IMR-90 (cell line): ENCODE measurements around the gene CMSS1. TPM values are rescaled to one million over a fixed set of nuclear protein-coding genes. Genes with fewer than 3 reads are reported as not detected.

Source experiments
- ATAC-seq: fragments of 200-7000 bp; cut with Tn5 transposase; 2 replicates; pipeline ENCODE4 v1.9.1; 2020; ENCODE audit warnings: low read depth, mild to moderate bottlenecking, moderate library complexity
- BruUV-seq: library from RNA; stranded (reverse); fragments of 400-500 nt; replicated peaks from 2 replicates; lab custom pipeline; 2021; lab: Mats Ljungman, UMichigan
- CTCF ChIA-PET: fragments of 300-600 bp; formaldehyde crosslinking; extraction: SDS; loops from one replicate; lab custom pipeline; 2021; ENCODE audit warnings: antibody characterized with exemption; lab: Yijun Ruan, JAX
- POLR2A ChIA-PET: fragments of 300-600 bp; sonication (Branson Sonifier 250); formaldehyde crosslinking; loops from one replicate; lab custom pipeline; 2022; ENCODE audit warnings: antibody characterized with exemption; ENCODE audit not compliant: unreplicated experiment; lab: Charles Lee
- DNase-seq: peaks from one replicate; pipeline ENCODE4 v3.0.0; 2013
- H2AFZ ChIP-seq: replicated peaks from 2 replicates; pipeline ENCODE3; 2013; ENCODE audit warnings: low read length, mild to moderate bottlenecking; ENCODE audit not compliant: poor library complexity
- H2AK5ac ChIP-seq: 2 replicates; pipeline ENCODE4 v1.6.1; 2013; ENCODE audit warnings: low read depth, low read length, inconsistent platforms
- H2AK9ac ChIP-seq: replicated peaks from 2 replicates; pipeline ENCODE3; 2013; ENCODE audit warnings: mild to moderate bottlenecking, low read depth, low read length, moderate library complexity; ENCODE audit not compliant: poor library complexity
- H2BK120ac ChIP-seq: 2 replicates; pipeline ENCODE4 v1.6.1; 2013; ENCODE audit warnings: low read depth, low read length, inconsistent platforms
- H2BK15ac ChIP-seq: 3 replicates; pipeline ENCODE4 v1.6.1; 2013; ENCODE audit warnings: low read depth, low read length, inconsistent platforms
- H2BK20ac ChIP-seq: 2 replicates; pipeline ENCODE4 v1.6.1; 2013; ENCODE audit warnings: low read depth, mild to moderate bottlenecking, inconsistent platforms, low read length, moderate library complexity
- H2BK5ac ChIP-seq: 2 replicates; pipeline ENCODE4 v1.6.1; 2013; ENCODE audit warnings: mild to moderate bottlenecking, low read depth, low read length, inconsistent platforms; ENCODE audit not compliant: poor library complexity, severe bottlenecking
- H3K14ac ChIP-seq: replicated peaks from 2 replicates; pipeline ENCODE4 v1.6.1; 2013; ENCODE audit warnings: low read depth, low read length, inconsistent platforms
- H3K18ac ChIP-seq: 2 replicates; pipeline ENCODE4 v1.6.1; 2013; ENCODE audit warnings: low read depth, low read length, control low read depth
- H3K23ac ChIP-seq: 2 replicates; pipeline ENCODE4 v1.6.1; 2013; ENCODE audit warnings: low read depth, low read length, inconsistent platforms
- H3K27ac ChIP-seq: 2 replicates; pipeline ENCODE4 v1.5.1; 2013; ENCODE audit warnings: mild to moderate bottlenecking, control low read depth, low read length; ENCODE audit not compliant: insufficient read depth
- H3K27me3 ChIP-seq: 2 replicates; pipeline ENCODE4 v1.6.1; 2013; ENCODE audit warnings: low read length; ENCODE audit not compliant: control insufficient read depth, insufficient read depth
- H3K36me3 ChIP-seq: 2 replicates; pipeline ENCODE4 v1.6.1; 2013; ENCODE audit warnings: low read length, mixed read lengths; ENCODE audit not compliant: control insufficient read depth, insufficient read depth
- H3K4ac ChIP-seq: 2 replicates; pipeline ENCODE4 v1.6.1; 2013; ENCODE audit warnings: low read depth, low read length, inconsistent platforms
- H3K4me1 ChIP-seq: 2 replicates; pipeline ENCODE4 v1.6.1; 2013; ENCODE audit warnings: low read length, mixed read lengths; ENCODE audit not compliant: control insufficient read depth, insufficient read depth
- H3K4me2 ChIP-seq: 2 replicates; pipeline ENCODE4 v1.6.1; 2013; ENCODE audit warnings: low read depth, mild to moderate bottlenecking, control low read depth, low read length, moderate library complexity
- H3K4me3 ChIP-seq: 2 replicates; pipeline ENCODE4 v1.5.1; 2013; ENCODE audit warnings: low read depth, mild to moderate bottlenecking, control low read depth, low read length, moderate library complexity; ENCODE audit not compliant: insufficient read depth
- H3K56ac ChIP-seq: 2 replicates; pipeline ENCODE4 v1.6.1; 2013; ENCODE audit warnings: low read length, inconsistent platforms; ENCODE audit not compliant: insufficient read depth; ENCODE audit errors: extremely low read depth
- H3K79me1 ChIP-seq, 2 experiments: 2 replicates each; pipeline ENCODE4 v1.6.1; 2013; ENCODE audit warnings: low read length in 2 of 2, inconsistent platforms in 1 of 2, low read depth in 1 of 2
- H3K9ac ChIP-seq: 2 replicates; pipeline ENCODE4 v1.6.1; 2013; ENCODE audit warnings: low read depth, low read length, control low read depth
- H3K9me1 ChIP-seq: 2 replicates; pipeline ENCODE4 v1.6.1; 2013; ENCODE audit warnings: low read length, inconsistent platforms; ENCODE audit not compliant: insufficient read depth
- H3K9me3 ChIP-seq: 2 replicates; pipeline ENCODE4 v1.6.1; 2013; ENCODE audit warnings: low read length; ENCODE audit not compliant: control insufficient read depth, insufficient read depth
- H4K20me1 ChIP-seq: 2 replicates; pipeline ENCODE4 v1.6.1; 2013; ENCODE audit warnings: low read length, inconsistent platforms; ENCODE audit not compliant: insufficient read depth
- H4K5ac ChIP-seq: 2 replicates; pipeline ENCODE4 v1.6.1; 2013; ENCODE audit warnings: mild to moderate bottlenecking, low read depth, low read length, control low read depth
- H4K8ac ChIP-seq, 2 experiments: 2 replicates each; pipeline ENCODE4 v1.6.1; 2013; ENCODE audit warnings: low read depth in 2 of 2, low read length in 2 of 2, control low read depth in 1 of 2, inconsistent platforms in 1 of 2
- H4K91ac ChIP-seq: 2 replicates; pipeline ENCODE4 v1.6.1; 2013; ENCODE audit warnings: low read depth, low read length, inconsistent platforms; ENCODE audit not compliant: insufficient read depth
- BHLHE40 ChIP-seq: fragments of 150-350 bp; IDR thresholded peaks from 2 replicates; pipeline ENCODE4 v1.6.1; 2016; ENCODE audit warnings: mild to moderate bottlenecking, low read depth, low read length
- CHD1 ChIP-seq: IDR thresholded peaks from 2 replicates; pipeline ENCODE4 v1.6.1; 2012; ENCODE audit warnings: low read depth, low read length, improper control_type of control experiment
- CTCF ChIP-seq: conservative IDR thresholded peaks from 2 replicates; pipeline ENCODE4 v1.5.1; 2012; ENCODE audit warnings: mild to moderate bottlenecking, low read depth, low read length, improper control_type of control experiment
- FOS ChIP-seq: fragments of 150-350 bp; IDR thresholded peaks from 2 replicates; pipeline ENCODE4 v1.6.1; 2016; ENCODE audit warnings: low read depth, low read length
- MAFK ChIP-seq: IDR thresholded peaks from 2 replicates; pipeline ENCODE4 v1.6.1; 2012; ENCODE audit warnings: low read depth, low read length, improper control_type of control experiment
- MXI1 ChIP-seq: IDR thresholded peaks from 2 replicates; pipeline ENCODE4 v1.6.1; 2012; ENCODE audit warnings: low read depth, mild to moderate bottlenecking, low read length, moderate library complexity, borderline replicate concordance
- POLR2A ChIP-seq: IDR thresholded peaks from 2 replicates; pipeline ENCODE4 v1.6.1; 2012; ENCODE audit warnings: mild to moderate bottlenecking, low read depth, low read length
- RAD21 ChIP-seq: IDR thresholded peaks from 2 replicates; pipeline ENCODE4 v1.6.1; 2012; ENCODE audit warnings: low read length, improper control_type of control experiment
- RCOR1 ChIP-seq: IDR thresholded peaks from 2 replicates; pipeline ENCODE4 v1.6.1; 2012; ENCODE audit warnings: mild to moderate bottlenecking, low read length, improper control_type of control experiment; ENCODE audit not compliant: insufficient replicate concordance
- RFX5 ChIP-seq: IDR thresholded peaks from 2 replicates; pipeline ENCODE4 v1.8.0; 2012; ENCODE audit warnings: low read depth, mild to moderate bottlenecking, low read length, moderate library complexity
- SMC3 ChIP-seq: fragments of 150-350 bp; IDR thresholded peaks from 2 replicates; pipeline ENCODE4 v1.6.1; 2016; ENCODE audit warnings: low read depth, mild to moderate bottlenecking, antibody characterized with exemption, low read length, moderate library complexity
- USF2 ChIP-seq: fragments of 150-350 bp; IDR thresholded peaks from 2 replicates; pipeline ENCODE4 v1.6.1; 2017; ENCODE audit warnings: mild to moderate bottlenecking, antibody characterized with exemption, low read length, low read depth
- WGBS, 2 experiments: methylation state at CpG; one replicate each; pipeline versions ENCODE4 v1.1.5 to v1.1.7; 2013; ENCODE audit warnings: missing lambda C conversion rate in 2 of 2; ENCODE audit not compliant: insufficient read length in 1 of 2; ENCODE audit errors: extremely low coverage in 2 of 2; 5-methylcytosine and 5-hydroxymethylcytosine counted together
- dilution Hi-C: fragments of 300-500 bp; cut with HindIII; formaldehyde crosslinking; loops from one replicate; pipeline ENCODE4 v1.14.3; 2018; ENCODE audit warnings: low sequenced_read_pairs; ENCODE audit not compliant: unreplicated experiment
- in situ Hi-C: fragments of 300-500 bp; cut with MboI; formaldehyde crosslinking; loops from 3 replicates; pipeline ENCODE4 v1.14.3; 2019; ENCODE audit warnings: low sequenced_read_pairs, inconsistent platforms, mixed read lengths
- intact Hi-C: fragments of 100-400 bp; cut with micrococcal nuclease; formaldehyde crosslinking; loops from 2 replicates; pipeline ENCODE4 v1.10.0; 2022
- polyA plus RNA-seq, 3 experiments: library from polyadenylated mRNA; depleted of rRNA; stranded (reverse); fragments of >200 nt; gene quantifications; 2 replicates each; pipeline ENCODE4 v1.2.3, GENCODE V29; 2012; ENCODE audit warnings: low replicate concordance in 1 of 3
- total RNA-seq: library from RNA; depleted of rRNA; stranded (reverse); fragments of >200 nt; gene quantifications from 2 replicates; pipeline ENCODE4 v1.2.3, GENCODE V29; 2012
- TF ChIP-seq, protein P1 (sequence below): fragments of 150-350 bp; IDR thresholded peaks from 2 replicates; pipeline ENCODE4 v1.6.1; 2016; ENCODE audit warnings: low read depth, mild to moderate bottlenecking, low read length, moderate library complexity, borderline replicate concordance

The CMSS1 gene
- total and polyA plus RNA-seq, 2 of the 4 experiments (the other 2 are of a cell fraction): 12.5 to 13.6 TPM

- ATAC-seq: peak; percentile 93
- 0% methylated on average over 5 of the region's 63 CpGs; no CpG with 5 or more reads in 1 of the 2 experiments for WGBS, 2 experiments
- H3K36me3 ChIP-seq: peaks cover 4% of the 10 kb centered on the region
- peak overlapping the region; percentile 71 for H2BK15ac ChIP-seq
- dilution Hi-C loops: no loop called here
- peak overlapping the region; percentile 98 for H3K4ac ChIP-seq
- H3K27me3 ChIP-seq: no peaks in the 10 kb centered on the region
- ChIA-PET CTCF (no interaction called here), POLR2A (interaction anchor here (0.5 to 1.8 kb wide), 10 partner anchors 25 to 198 kb away, joined by 3 to 5 read pairs (median 4); no protein-coding TSS in a partner anchor)
- H3K9ac ChIP-seq: peak overlapping the region; percentile 89
- H3K14ac ChIP-seq: peak overlapping the region; percentile 99
- H2AFZ ChIP-seq: peak overlapping the region; percentile 88
- peak overlapping the region; percentile 37 to 85 for H4K8ac ChIP-seq
- H2BK120ac ChIP-seq: peak overlapping the region; percentile 86
- no peaks in the 10 kb centered on the region for H3K9me3 ChIP-seq
- in situ Hi-C loops: no loop called here
- DNase-seq: peak; percentile 79
- peak overlapping the region; percentile 95 for H3K23ac ChIP-seq
- H3K4me2 ChIP-seq: peak overlapping the region; percentile 96
- peak overlapping the region; percentile 88 for H3K27ac ChIP-seq
- peak overlapping the region; percentile 63 for H2AK5ac ChIP-seq
- H4K5ac ChIP-seq: peak overlapping the region; percentile 82
- peak overlapping the region; percentile 80 for H2AK9ac ChIP-seq
- H3K9me1 ChIP-seq: peaks cover 6% of the 10 kb centered on the region
- H3K79me1 ChIP-seq: peaks cover 2 to 29% of the 10 kb centered on the region in 2 experiments
- peak overlapping the region; percentile 52; the same call in 1 of the 2 replicates for H2BK20ac ChIP-seq
- peak overlapping the region; percentile 88 for H3K4me3 ChIP-seq
- intact Hi-C loops: loop anchor here (1.0 to 5.0 kb wide), 3 partner anchors 61 to 165 kb away; no protein-coding TSS in a partner anchor
- peak overlapping the region; percentile 89 for H3K56ac ChIP-seq
- peaks cover 8% of the 10 kb centered on the region for H3K4me1 ChIP-seq
- H4K91ac ChIP-seq: peak overlapping the region; percentile 94
- H4K20me1 ChIP-seq: peaks cover 25% of the 10 kb centered on the region
- TSS peak; percentile 81 for BruUV-seq
- peak overlapping the region; percentile 73 for H2BK5ac ChIP-seq
- H3K18ac ChIP-seq: peak overlapping the region; percentile 91
- TF ChIP-seq MXI1 (peak; percentile 41; the same call in 1 of the 2 replicates), FOS (0 out of 2 replicates have a peak, but pooled peaks have one; percentile 28), RFX5 (no peak), POLR2A (peak; percentile 95), CTCF (0 out of 2 replicates have a peak, but pooled peaks have one; percentile 19), USF2 (no peak), MAFK (no peak), RCOR1 (no peak), SMC3 (no peak), RAD21 (peak; percentile 52), CHD1 (peak; percentile 56; the same call in 1 of the 2 replicates), BHLHE40 (peak; percentile 17; the same call in 1 of the 2 replicates)
- TF ChIP-seq, protein P1, sequence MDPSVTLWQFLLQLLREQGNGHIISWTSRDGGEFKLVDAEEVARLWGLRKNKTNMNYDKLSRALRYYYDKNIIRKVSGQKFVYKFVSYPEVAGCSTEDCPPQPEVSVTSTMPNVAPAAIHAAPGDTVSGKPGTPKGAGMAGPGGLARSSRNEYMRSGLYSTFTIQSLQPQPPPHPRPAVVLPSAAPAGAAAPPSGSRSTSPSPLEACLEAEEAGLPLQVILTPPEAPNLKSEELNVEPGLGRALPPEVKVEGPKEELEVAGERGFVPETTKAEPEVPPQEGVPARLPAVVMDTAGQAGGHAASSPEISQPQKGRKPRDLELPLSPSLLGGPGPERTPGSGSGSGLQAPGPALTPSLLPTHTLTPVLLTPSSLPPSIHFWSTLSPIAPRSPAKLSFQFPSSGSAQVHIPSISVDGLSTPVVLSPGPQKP: no peak
Observed at GRCh38 chr3:99875929-99876841, 58.5 kb downstream of the CMSS1 start.
